HG03469 (cell line): ENCODE measurements around the gene CACNA1B.
"Not testable (repeated sequence)": the region's sequence is repeated elsewhere in the genome, so short reads cannot be mapped to it uniquely, and the experiment has no call there.

Experiments used
- ATAC-seq: cut with Tn5 transposase; IDR thresholded peaks from one replicate; pipeline ENCODE4 v1.9.1; 2021; ENCODE audit warnings: mild to moderate bottlenecking, moderate library complexity, moderate number of reproducible peaks; ENCODE audit not compliant: unreplicated experiment

The CACNA1B gene

GRCh38 chr9:138010861-138011260 lies 133.3 kb downstream of the CACNA1B start:
- ATAC-seq, result no peak

- no peak for ATAC-seq
Observed at GRCh38 chr9:138011951-138012500, 134.4 kb downstream of the CACNA1B start.

GRCh38 chr9:138013273-138013672 lies 135.7 kb downstream of the CACNA1B start:
- ATAC-seq, result no peak

- ATAC-seq, result no peak
Observed at GRCh38 chr9:138013836-138014562, 136.4 kb downstream of the CACNA1B start.

- no peak for ATAC-seq
Observed at GRCh38 chr9:138014563-138014945, 137.0 kb downstream of the CACNA1B start.

GRCh38 chr9:138015021-138015829 lies 137.6 kb downstream of the CACNA1B start:
- no peak for ATAC-seq

GRCh38 chr9:138016406-138017187 lies 139.0 kb downstream of the CACNA1B start:
- no peak for ATAC-seq

- no peak for ATAC-seq
Observed at GRCh38 chr9:138017200-138017599, 139.6 kb downstream of the CACNA1B start.

GRCh38 chr9:138019514-138019913 lies 141.9 kb downstream of the CACNA1B start:
- ATAC-seq, result not testable (repeated sequence)

- ATAC-seq, result no peak
Observed at GRCh38 chr9:138020120-138020794, 142.7 kb downstream of the CACNA1B start.

- no peak for ATAC-seq
Observed at GRCh38 chr9:138020795-138021182, 143.2 kb downstream of the CACNA1B start.

GRCh38 chr9:138021251-138022056 lies 143.9 kb downstream of the CACNA1B start:
- no peak for ATAC-seq

- no peak for ATAC-seq
Observed at GRCh38 chr9:138022121-138022741, 144.6 kb downstream of the CACNA1B start.

GRCh38 chr9:138022756-138023393 lies 145.3 kb downstream of the CACNA1B start:
- ATAC-seq, result no peak

- ATAC-seq, result no peak
Observed at GRCh38 chr9:138023394-138024124, 146.0 kb downstream of the CACNA1B start.

GRCh38 chr9:138024131-138024530 lies 146.5 kb downstream of the CACNA1B start:
- no peak for ATAC-seq

- ATAC-seq, result no peak
Observed at GRCh38 chr9:138024831-138025291, 147.3 kb downstream of the CACNA1B start.

GRCh38 chr9:138025417-138025816 lies 147.8 kb downstream of the CACNA1B start:
- ATAC-seq, result no peak
